Osteocyte (in vitro differentiated cells): ENCODE results near the gene FREM3. TPM values are rescaled to one million over a fixed set of nuclear protein-coding genes. Genes with fewer than 3 reads are reported as not detected.

ENCODE experiments used
- DNase-seq: peaks from one replicate; pipeline ENCODE4 v3.0.0; 2021; ENCODE audit warnings: mixed read lengths; ENCODE audit not compliant: unreplicated experiment; ENCODE audit errors: extremely low spot score
- H3K27ac Mint-ChIP-seq: one replicate; pipeline ENCODE4 v1.8.0; 2021; ENCODE audit warnings: mild to moderate bottlenecking, mixed read lengths; ENCODE audit not compliant: unreplicated experiment
- H3K27me3 Mint-ChIP-seq: one replicate; pipeline ENCODE4 v1.8.0; 2021; ENCODE audit warnings: mixed read lengths; ENCODE audit not compliant: unreplicated experiment
- H3K36me3 Mint-ChIP-seq: one replicate; pipeline ENCODE4 v1.8.0; 2021; ENCODE audit warnings: mixed read lengths; ENCODE audit not compliant: unreplicated experiment
- H3K4me1 Mint-ChIP-seq: one replicate; pipeline ENCODE4 v1.8.0; 2021; ENCODE audit warnings: mixed read lengths; ENCODE audit not compliant: unreplicated experiment
- H3K4me3 Mint-ChIP-seq: one replicate; pipeline ENCODE4 v1.8.0; 2021; ENCODE audit warnings: mild to moderate bottlenecking, moderate library complexity, mixed read lengths; ENCODE audit not compliant: unreplicated experiment
- H3K9me3 Mint-ChIP-seq: one replicate; pipeline ENCODE4 v1.8.0; 2021; ENCODE audit warnings: mixed read lengths; ENCODE audit not compliant: unreplicated experiment
- total RNA-seq: library from RNA; stranded (reverse); gene quantifications from 2 replicates; pipeline ENCODE4 v1.2.1, GENCODE V29; 2021
- TF ChIP-seq, protein P1 (sequence below): fragments of 200-600 bp; sonication (generic); IDR thresholded peaks from 2 replicates; pipeline ENCODE4 v1.5.0; 2021; ENCODE audit warnings: antibody characterized with exemption, mild to moderate bottlenecking, moderate library complexity

The FREM3 gene
- total RNA-seq, 1 donor from 2014 or later: not detected

DNA sequence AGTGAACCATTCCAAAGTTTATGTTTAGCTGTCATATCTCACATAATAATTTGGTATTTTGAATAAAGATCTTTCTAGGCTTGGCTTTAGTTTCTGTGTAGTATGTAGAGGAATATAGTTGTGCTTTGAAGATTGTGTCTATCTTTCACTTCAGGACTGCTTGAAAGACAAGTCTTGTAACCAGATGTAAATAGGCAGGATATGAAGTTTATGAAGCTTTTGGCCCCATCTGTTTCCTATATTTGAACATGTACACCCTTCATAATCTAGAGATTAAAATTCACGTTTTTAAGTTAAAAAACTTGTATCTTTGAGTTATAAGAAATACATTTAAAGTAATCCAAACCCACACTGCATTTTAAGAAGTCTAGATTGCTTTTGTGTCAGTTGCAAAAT is 11.7 kb upstream of the FREM3 start:
- no peak overlapping the region for H3K27ac Mint-ChIP-seq
- no peaks in the 10 kb centered on the region for H3K4me1 Mint-ChIP-seq
- no peak for DNase-seq
- no peaks in the 10 kb centered on the region for H3K36me3 Mint-ChIP-seq
- TF ChIP-seq, protein P1, sequence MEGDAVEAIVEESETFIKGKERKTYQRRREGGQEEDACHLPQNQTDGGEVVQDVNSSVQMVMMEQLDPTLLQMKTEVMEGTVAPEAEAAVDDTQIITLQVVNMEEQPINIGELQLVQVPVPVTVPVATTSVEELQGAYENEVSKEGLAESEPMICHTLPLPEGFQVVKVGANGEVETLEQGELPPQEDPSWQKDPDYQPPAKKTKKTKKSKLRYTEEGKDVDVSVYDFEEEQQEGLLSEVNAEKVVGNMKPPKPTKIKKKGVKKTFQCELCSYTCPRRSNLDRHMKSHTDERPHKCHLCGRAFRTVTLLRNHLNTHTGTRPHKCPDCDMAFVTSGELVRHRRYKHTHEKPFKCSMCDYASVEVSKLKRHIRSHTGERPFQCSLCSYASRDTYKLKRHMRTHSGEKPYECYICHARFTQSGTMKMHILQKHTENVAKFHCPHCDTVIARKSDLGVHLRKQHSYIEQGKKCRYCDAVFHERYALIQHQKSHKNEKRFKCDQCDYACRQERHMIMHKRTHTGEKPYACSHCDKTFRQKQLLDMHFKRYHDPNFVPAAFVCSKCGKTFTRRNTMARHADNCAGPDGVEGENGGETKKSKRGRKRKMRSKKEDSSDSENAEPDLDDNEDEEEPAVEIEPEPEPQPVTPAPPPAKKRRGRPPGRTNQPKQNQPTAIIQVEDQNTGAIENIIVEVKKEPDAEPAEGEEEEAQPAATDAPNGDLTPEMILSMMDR: no peak
- peaks cover 19% of the 10 kb centered on the region for H3K27me3 Mint-ChIP-seq
- H3K4me3 Mint-ChIP-seq: no peak overlapping the region
- peaks cover 5% of the 10 kb centered on the region for H3K9me3 Mint-ChIP-seq

DNA sequence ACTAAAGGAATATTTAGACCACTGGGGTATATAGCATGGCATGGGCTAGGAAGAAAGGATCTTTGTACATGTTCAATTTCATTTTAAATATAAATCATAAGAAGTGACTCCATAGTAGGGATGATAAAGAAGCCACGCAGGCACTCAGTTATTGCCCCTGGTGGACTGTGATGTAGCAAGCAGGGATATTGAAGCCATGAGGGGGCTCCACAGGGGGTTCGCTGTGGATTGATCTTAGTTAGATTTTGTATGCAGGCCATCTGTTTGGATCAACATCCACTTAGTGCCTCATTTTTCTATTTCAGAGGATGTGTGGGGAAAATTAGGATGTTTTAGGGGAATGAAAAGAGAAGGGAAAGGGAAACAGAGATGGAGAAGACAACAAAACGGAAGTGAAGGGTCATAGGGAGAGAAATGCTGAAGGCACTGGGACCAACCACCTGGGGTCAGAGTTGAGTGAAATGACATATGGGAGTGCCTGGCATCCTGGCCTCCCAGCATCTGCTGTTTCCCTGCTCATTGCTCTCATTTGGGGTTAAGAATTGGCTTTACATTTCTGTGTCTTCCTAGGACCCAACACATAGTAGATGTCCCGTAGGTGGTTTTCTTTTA is 11.2 kb upstream of the FREM3 start:
- Mint-ChIP-seq H3K27ac (no peak overlapping the region), H3K27me3 (peaks cover 19% of the 10 kb centered on the region), H3K4me3 (no peak overlapping the region), H3K4me1 (no peaks in the 10 kb centered on the region), H3K36me3 (no peaks in the 10 kb centered on the region), H3K9me3 (peaks cover 5% of the 10 kb centered on the region)
- TF ChIP-seq, protein P1: no peak
- DNase-seq: no peak

GRCh38 chr4:143701365-143701764 is 890 bp upstream of the FREM3 start:
- no peak for DNase-seq
- Mint-ChIP-seq H3K27me3 (peaks cover 43% of the 10 kb centered on the region), H3K27ac (no peak overlapping the region), H3K4me3 (no peak overlapping the region), H3K4me1 (peaks cover 4% of the 10 kb centered on the region), H3K36me3 (no peaks in the 10 kb centered on the region), H3K9me3 (no peaks in the 10 kb centered on the region)
- TF ChIP-seq, protein P1: no peak

- peaks cover 41% of the 10 kb centered on the region for H3K27me3 Mint-ChIP-seq
- no peaks in the 10 kb centered on the region for H3K36me3 Mint-ChIP-seq
- TF ChIP-seq, protein P1: no peak
These were observed 444 bp downstream of the FREM3 start for GRCh38 chr4:143700046-143700415.

DNA sequence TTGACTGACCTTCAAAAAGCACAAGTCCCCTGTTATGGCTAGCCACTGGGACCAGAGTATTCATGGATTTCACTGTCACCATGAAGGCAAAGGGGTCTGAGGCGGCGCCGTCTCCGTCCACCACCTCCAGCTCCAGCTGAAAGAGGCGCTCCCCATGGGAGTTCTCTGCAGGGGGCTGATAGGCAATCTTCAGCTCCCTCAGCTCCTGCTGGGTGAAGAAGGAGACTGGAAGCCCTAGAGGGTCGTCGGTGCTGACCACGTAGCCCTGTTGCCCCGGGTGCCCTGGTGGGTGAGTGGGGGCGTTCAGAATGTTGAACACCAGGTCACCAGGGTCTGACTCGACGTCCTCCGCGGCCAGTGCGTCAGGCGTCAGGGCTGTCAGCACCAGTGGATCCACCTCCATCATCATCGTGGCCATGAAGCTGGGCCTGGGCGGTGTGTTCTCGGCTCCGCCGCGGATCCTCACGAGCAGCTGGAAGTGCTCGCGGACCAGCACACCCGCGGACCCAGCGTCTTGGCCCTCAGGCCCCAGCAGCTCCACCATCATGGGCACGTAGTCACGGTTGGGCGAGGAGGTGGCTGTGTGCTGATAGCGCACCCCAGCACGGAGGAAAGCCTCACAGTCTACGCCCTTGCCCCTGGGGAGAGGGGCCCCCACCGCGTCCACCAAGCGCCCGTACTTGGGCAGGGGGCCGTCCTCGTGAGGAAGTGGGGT is 987 bp downstream of the FREM3 start:
- no peaks in the 10 kb centered on the region for H3K9me3 Mint-ChIP-seq
- TF ChIP-seq, protein P1: no peak
- peaks cover 4% of the 10 kb centered on the region for H3K4me1 Mint-ChIP-seq
- H3K27me3 Mint-ChIP-seq: peaks cover 40% of the 10 kb centered on the region
- H3K27ac Mint-ChIP-seq: no peak overlapping the region
- no peak overlapping the region for H3K4me3 Mint-ChIP-seq
- H3K36me3 Mint-ChIP-seq: no peaks in the 10 kb centered on the region
- no peak for DNase-seq

More at GRCh38 chr4:143700046-143700415, 444 bp downstream of the FREM3 start:
- no peak for DNase-seq
- peak overlapping the region; percentile 26 for H3K4me3 Mint-ChIP-seq
- no peak overlapping the region for H3K27ac Mint-ChIP-seq
- no peaks in the 10 kb centered on the region for H3K9me3 Mint-ChIP-seq
- H3K4me1 Mint-ChIP-seq: peaks cover 4% of the 10 kb centered on the region
